ENCODE results near the gene CFAP100.

- no peak for TF ChIP-seq CTCF (conservative IDR thresholded peaks at IDR 0.05)
- TF ChIP-seq ZFX (IDR thresholded peaks at IDR 0.05): no peak
These were observed 69.8 kb downstream of the CFAP100 start for GRCh38 chr3:126464494-126464893.

All from C4-2B (cell line).